Brain microvascular endothelial cell (primary cell): ENCODE measurements around the gene LRRC32.

Experiments
- DNase-seq: peaks from one replicate; pipeline ENCODE4 v3.0.0-alpha.2; 2020
- H3K27ac ChIP-seq: fragments of 250-450 bp; sonication (Bioruptor Pico); 2 replicates; pipeline ENCODE4 v1.5.1; 2020; ENCODE audit warnings: mild to moderate bottlenecking, moderate library complexity
- H3K27me3 ChIP-seq: fragments of 250-450 bp; sonication (Bioruptor Pico); replicated peaks from 2 replicates; pipeline ENCODE4 v1.5.1; 2020; ENCODE audit warnings: mild to moderate bottlenecking
- H3K36me3 ChIP-seq: fragments of 250-450 bp; sonication (Bioruptor Pico); replicated peaks from 2 replicates; pipeline ENCODE4 v1.5.1; 2020; ENCODE audit warnings: mild to moderate bottlenecking
- H3K4me3 ChIP-seq: 2 replicates; pipeline ENCODE4 v1.5.1; 2011; ENCODE audit warnings: low read depth, mild to moderate bottlenecking, control low read depth, low read length, moderate library complexity
- CTCF ChIP-seq: IDR thresholded peaks from 2 replicates; pipeline ENCODE4 v1.5.1; 2011; ENCODE audit warnings: low read depth, mild to moderate bottlenecking, moderate library complexity, low read length, control low read depth, inconsistent platforms; ENCODE audit errors: missing control alignments
- in situ Hi-C: cut with HindIII; loops from 2 replicates; pipeline ENCODE4 v1.10.0; 2017; ENCODE audit warnings: low sequenced_read_pairs, low pct_ligation_motif_present

Gene LRRC32

GRCh38 chr11:76627606-76628005, 42.9 kb downstream of the LRRC32 start:
- no peak overlapping the region for H3K4me3 ChIP-seq
- no peak for TF ChIP-seq CTCF
- in situ Hi-C loops = no loop called here
- H3K27ac ChIP-seq = no peak overlapping the region
- H3K36me3 ChIP-seq = no peaks in the 10 kb centered on the region
- no peaks in the 10 kb centered on the region for H3K27me3 ChIP-seq
- DNase-seq = no peak

DNA sequence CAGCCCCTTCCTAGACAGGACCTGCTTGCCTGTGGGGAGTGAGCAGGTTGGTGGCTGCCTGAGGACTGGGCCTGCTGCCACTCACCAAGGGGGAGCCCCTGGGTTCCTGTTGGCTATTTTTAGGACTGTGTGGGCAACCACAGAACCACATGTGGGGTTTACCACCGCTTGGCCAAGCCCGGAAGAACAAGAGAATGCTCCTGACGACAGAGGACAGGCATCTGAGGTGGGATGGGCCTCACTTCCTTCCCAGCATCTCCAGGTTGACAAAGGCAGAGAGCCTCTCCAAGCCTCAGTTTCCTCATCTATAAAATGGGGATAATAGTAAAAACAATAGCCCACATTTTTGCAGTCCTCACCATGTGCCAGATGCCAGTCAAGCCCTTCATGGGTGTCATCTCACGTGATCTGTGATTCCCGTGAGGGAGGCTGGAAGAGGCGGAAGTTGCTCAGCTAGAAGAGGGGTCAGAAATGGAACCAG, 43.6 kb downstream of the LRRC32 start:
- TF ChIP-seq CTCF = no peak
- Histone ChIP-seq H3K4me3 (no peak overlapping the region), H3K27me3 (no peaks in the 10 kb centered on the region), H3K36me3 (no peaks in the 10 kb centered on the region), H3K27ac (no peak overlapping the region)
- in situ Hi-C loops = no loop called here
- peak; percentile 32 for DNase-seq

- Histone ChIP-seq H3K36me3 (no peaks in the 10 kb centered on the region), H3K27ac (no peak overlapping the region), H3K27me3 (no peaks in the 10 kb centered on the region), H3K4me3 (no peak overlapping the region)
- in situ Hi-C loops = no loop called here
- DNase-seq = no peak
- TF ChIP-seq CTCF = no peak
Measured at GRCh38 chr11:76626266-76626665, 44.3 kb downstream of the LRRC32 start.

- Histone ChIP-seq H3K36me3 (no peaks in the 10 kb centered on the region), H3K27ac (no peak overlapping the region), H3K27me3 (no peaks in the 10 kb centered on the region), H3K4me3 (no peak overlapping the region)
- in situ Hi-C loops = no loop called here
- DNase-seq = no peak
- TF ChIP-seq CTCF = no peak
Measured at GRCh38 chr11:76625472-76626186, 44.9 kb downstream of the LRRC32 start.

GRCh38 chr11:76624500-76625379, 45.8 kb downstream of the LRRC32 start:
- H3K4me3 ChIP-seq = no peak overlapping the region
- no peak for DNase-seq
- H3K27me3 ChIP-seq = no peaks in the 10 kb centered on the region
- H3K27ac ChIP-seq = no peak overlapping the region
- no peaks in the 10 kb centered on the region for H3K36me3 ChIP-seq
- in situ Hi-C loops = no loop called here
- TF ChIP-seq CTCF = no peak
